Stimulated activated CD8-positive, alpha-beta memory T cell treated with anti-CD3 and anti-CD28 coated beads, Interleukin-7, amount 100 ng/mL, for 1 hour (primary cell): ENCODE data around the gene COX7A2.

Experiments used
- DNase-seq, 2 donors: peaks; one replicate each; pipeline ENCODE4 v3.0.0-alpha.2; 2020; ENCODE audit warnings: low read depth in 2 of 2

The COX7A2 gene

GRCh38 chr6:75199889-75200288 is 43.7 kb downstream of the COX7A2 start:
- no peak for DNase-seq

- no peak for DNase-seq
These were observed 47.4 kb downstream of the COX7A2 start for GRCh38 chr6:75196081-75196687.

GRCh38 chr6:75188221-75188925 is 55.2 kb downstream of the COX7A2 start:
- no peak for DNase-seq
